HK-2 (cell line): Measurements from ENCODE around the gene GSDMA.
A peak's percentile ranks its signal among the peaks of the same experiment; 100 is the strongest.

Source experiments
- DNase-seq: peaks from one replicate; pipeline ENCODE4 v3.0.0-alpha.2; 2018; ENCODE audit not compliant: unreplicated experiment

GSDMA gene

GRCh38 chr17:39960524-39961041 is 2.2 kb upstream of the GSDMA start:
- DNase-seq = no peak

- no peak for DNase-seq
These were observed 1.0 kb downstream of the GSDMA start for GRCh38 chr17:39963829-39964228.

DNA sequence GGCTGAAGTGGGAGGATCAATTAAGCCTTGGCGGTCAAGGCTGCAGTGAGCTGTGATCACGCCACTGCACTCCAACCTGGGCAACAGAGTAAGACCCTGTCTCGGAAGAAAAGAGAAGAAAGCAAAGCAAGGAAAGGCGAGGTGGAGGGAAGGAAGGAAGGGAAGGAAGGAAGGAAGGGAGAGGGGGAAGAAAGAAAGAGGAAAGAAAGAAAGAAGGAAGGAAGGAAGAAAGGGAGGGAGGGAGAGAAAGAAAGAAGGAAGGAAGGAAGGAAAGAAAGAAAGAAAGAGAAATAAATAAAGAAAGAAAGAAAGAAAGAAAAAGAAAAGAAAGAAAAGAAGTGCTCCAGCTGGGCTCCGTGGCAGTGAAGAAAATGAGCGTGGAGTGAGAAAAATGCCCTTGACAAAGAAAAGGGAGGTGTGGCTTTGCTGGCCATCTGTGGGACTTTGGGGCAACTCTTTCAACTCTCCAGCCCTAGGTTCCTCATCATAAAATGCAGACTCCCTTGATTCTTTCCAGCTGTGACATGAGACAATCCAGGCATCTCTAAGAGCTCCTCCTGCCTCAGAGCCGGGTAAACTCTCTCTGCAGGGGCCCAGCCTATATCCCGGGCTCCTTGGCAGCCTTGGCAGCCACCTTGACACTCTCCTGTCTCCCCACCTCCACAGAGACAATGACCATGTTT is 2.4 kb downstream of the GSDMA start:
- no peak for DNase-seq

DNA sequence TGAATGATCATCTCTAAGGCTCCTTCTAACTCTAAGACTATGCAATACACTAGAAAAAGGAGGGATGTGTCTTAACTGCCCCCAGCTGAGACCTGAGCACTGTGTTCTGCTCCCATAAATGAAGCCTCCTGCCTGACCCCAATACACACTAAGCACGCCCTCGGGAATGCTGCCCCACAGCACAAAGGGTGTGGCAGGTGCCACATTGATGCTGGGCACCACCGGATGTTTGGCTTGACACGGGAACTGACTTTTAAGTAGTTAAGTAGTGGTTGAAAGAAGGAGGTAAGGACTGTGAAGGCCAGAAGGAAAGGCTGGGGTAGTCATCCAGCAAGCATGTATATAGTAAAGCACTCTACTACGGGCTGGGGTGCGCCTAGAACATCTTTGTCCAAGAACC is 4.0 kb downstream of the GSDMA start:
- no peak for DNase-seq

- DNase-seq = no peak
These were observed 6.0 kb downstream of the GSDMA start for GRCh38 chr17:39968761-39969160.

- no peak for DNase-seq
These were observed 6.6 kb downstream of the GSDMA start for GRCh38 chr17:39969375-39969774.

DNA sequence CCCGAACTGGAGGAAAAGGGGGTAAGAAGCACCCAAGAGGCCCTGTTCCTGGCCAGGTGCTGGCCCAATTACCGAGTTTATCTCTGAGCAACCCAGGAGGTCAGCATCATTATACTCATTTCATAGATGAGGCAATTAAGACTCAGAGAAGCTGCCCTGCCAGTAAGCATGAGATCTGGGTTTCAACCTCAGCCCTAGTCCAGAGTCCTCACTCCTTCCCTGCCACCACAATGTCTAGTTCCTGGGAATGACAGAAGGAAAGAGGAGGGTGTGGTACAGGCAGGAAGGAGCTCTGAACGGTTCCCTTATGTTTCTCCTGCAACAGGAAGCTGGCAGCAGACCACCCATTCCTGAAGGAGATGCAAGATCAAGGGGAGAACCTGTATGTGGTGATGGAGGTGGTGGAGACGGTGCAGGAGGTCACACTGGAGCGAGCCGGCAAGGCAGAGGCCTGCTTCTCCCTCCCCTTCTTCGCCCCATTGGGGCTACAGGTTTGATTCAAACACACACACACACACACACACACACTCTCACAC is 7.4 kb downstream of the GSDMA start:
- DNase-seq = no peak

- DNase-seq = no peak
These were observed 8.3 kb downstream of the GSDMA start for GRCh38 chr17:39971076-39971603.

GRCh38 chr17:39972271-39972670 is 9.5 kb downstream of the GSDMA start:
- no peak for DNase-seq

DNA sequence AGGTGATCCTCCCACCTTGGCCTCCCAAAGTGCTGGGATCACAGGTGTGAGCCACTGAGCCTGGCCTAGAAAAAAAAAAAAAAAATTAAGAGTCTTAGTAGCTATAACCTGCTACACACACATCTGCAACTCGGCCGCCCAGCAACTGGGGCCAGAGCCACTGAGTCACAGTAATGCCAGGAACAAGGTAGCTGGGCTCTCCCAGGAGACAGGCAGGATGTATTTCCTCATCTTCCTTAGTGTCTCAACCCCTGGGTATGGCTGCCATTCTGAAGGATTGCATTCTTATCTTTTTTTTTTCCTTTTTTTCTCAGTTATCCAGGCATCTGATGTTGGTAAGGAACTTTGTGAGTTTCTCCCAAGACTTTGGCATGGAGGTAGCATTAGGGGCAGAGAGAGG is 10.7 kb downstream of the GSDMA start:
- no peak for DNase-seq

GRCh38 chr17:39974433-39974832 is 11.6 kb downstream of the GSDMA start:
- DNase-seq = no peak

DNA sequence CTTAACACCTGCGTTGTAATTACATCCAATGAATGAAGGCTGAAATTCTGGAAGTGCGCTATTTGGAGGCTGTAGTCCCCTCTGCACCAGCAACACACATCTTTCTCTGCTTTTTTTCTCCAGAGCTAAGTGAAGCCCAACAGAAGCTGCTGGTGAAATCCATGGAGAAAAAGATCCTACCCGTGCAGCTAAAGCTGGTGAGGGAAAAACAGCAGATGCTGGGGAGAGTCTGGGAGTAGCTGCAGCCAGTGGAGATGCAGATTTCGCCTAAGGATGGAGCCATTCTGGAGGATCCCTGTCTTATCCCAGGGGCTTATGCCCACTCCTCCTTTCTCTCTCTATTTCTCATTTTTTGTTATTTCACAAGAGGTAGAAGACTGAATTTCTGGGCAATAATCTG is 13.0 kb downstream of the GSDMA start:
- no peak for DNase-seq

DNA sequence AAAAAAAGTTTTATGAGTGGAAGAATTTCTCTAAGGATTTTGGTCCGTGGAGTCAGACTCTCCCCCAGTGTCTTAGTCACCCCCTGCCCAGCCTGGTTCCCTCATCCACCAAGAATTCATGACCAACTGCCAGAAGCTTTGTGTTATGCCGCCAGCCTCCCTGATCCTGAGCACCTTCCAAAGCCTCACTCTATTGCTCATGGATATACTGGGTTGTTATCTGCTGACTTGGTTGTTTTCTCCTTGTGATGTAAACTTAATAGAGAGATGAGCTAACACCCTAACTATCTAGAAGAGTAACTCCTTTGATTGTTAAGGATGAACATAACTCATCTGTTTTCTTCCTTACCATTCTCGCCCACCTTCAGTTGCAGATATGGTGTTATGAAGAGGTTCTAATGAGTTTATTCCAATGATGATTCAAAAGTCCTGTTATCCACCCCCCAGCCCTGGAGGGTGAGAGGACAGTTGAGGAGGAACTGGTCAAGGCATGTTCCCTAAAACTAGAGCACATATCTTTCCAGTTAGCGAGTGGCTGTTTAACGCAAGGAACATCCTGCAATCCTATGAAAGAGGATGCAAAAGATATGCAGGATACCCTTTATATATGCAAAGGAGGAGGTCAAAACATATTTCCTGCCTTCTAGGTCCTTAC is 16.3 kb downstream of the GSDMA start:
- DNase-seq = peak; percentile 54

DNA sequence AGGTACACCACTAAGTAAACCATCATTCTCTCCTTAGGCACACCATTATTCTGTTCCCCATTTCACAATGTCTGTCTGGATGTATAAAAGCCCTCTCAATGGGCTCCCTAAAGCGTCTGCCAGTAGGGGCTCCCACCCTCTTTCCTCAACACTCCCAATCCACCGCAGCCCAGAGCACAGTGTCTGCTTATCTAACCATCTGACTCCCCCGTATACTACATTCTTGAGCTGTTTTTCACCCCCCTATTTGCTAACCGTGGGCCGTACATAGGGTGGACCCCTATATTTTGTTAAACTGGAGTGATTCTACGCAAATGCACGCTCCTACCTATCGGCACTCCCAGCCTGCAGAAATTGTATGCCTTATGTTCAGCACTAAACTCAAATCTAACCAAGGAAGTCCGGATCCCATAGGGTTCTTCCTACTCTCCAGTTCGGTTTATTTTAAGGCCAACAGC is 17.1 kb downstream of the GSDMA start:
- DNase-seq = no peak

DNA sequence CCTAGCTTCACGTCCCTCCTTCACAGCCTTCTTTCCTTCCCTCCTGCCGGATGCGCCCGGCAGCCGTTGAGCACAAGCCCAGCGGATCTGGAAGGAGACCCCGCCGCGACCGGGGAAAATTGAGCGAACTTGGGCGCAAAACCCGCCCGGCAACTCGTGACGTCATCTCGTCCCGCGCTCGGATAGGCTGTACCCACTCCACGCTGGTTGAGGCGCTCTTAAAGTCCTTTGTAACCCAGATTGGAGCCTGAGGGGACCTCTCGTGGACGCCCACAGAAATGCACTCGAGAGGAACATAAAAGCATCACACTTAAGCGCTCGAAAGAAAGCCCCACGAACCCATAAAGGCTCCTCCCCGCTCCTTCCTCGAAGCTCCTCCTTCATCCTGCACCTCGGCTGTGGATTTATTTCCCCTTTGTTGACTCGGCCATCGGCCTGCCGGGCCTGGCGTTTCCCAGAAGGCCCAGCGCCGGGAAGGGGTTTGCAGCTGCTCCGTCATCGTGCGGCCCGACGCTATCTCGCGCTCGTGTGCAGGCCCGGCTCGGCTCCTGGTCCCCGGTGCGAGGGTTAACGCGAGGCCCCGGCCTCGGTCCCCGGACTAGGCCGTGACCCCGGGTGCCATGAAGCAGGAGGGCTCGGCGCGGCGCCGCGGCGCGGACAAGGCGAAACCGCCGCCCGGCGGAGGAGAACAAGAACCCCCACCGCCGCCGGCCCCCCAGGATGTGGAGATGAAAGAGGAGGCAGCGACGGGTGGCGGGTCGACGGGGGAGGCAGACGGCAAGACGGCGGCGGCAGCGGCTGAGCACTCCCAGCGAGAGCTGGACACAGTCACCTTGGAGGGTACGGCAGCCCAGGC is 17.8 kb downstream of the GSDMA start, which contains the start of gene PSMD3:
Gene PSMD3, plus strand, starts transcription at position 457 of the 856 bp plus-strand sequence. Its CDS starts 164 bp downstream, at position 621.
- DNase-seq = peak; percentile 97

GRCh38 chr17:39981207-39981741 is 18.5 kb downstream of the GSDMA start:
- no peak for DNase-seq

DNA sequence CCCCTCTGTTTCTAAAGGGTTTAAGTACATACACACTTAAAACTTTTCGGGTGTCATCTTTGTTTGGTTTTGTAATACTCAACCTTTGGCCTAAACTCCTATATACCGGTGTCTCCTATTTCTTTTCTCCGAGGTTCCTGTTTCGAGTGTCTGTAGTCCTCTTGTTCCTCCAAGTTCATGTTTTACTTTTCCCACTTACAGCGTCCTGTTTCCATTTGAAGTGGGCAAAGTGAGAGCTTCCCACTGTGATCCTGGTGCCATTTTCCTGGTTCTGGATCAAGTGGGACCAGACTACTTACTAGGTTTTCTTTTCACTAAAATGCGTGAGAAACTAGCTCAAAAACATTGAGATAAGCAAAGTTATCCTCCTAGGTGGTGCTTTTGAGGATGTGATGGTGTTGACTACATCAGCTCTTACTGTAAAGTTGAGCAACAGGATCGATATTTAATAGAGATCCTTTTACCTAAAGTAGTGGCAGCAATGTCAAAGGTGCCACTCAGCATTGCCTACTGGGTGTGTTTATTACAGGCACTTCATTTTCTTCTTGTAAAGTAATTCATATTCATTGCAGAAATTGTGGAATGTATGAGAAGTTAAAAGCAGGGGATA is 19.1 kb downstream of the GSDMA start:
- DNase-seq = no peak

- no peak for DNase-seq
These were observed 25.5 kb downstream of the GSDMA start for GRCh38 chr17:39988206-39988810.

GRCh38 chr17:39994448-39994847 is 31.6 kb downstream of the GSDMA start:
- no peak for DNase-seq

DNA sequence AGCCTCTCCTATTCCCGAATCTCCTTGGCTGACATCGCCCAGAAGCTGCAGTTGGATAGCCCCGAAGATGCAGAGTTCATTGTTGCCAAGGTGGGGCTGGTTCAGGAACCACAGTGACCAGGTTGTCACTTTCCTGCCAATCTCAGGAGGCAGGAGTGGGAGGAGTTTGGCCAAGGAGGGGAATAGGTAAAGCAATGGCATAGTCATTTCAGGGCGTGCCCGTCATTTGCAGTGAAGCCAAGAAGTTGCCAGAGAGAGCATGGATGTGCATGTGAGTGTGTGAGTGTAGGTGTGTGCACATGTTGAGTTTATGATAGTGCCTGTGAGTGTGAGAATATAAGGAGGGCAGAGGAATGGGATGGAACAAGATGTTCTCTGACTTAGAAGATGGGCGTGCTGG is 32.6 kb downstream of the GSDMA start:
- DNase-seq = no peak

DNA sequence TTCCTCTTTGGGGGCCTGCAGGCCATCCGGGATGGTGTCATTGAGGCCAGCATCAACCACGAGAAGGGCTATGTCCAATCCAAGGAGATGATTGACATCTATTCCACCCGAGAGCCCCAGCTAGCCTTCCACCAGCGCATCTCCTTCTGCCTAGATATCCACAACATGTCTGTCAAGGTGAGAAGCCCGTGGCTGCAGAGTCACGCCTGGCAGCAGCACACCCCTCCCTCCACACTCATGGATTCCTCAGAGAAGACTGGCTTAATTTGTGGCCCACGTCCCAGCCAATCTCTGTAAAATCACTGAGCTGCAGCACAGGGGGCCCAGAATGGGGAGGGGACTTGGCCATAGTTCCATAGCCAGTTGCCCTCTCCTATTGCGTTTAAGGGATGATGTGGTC is 33.4 kb downstream of the GSDMA start:
- no peak for DNase-seq
